GM12878 (cell line): Measurements from ENCODE around the gene ADCK1. TPM values are rescaled to one million over a fixed set of nuclear protein-coding genes. Genes with fewer than 3 reads are reported as not detected.

Experiments
- ATAC-seq: fragments of 200-7000 bp; cut with Tn5 transposase; 3 replicates; pipeline ENCODE4 v1.9.1; 2020; ENCODE audit warnings: mild to moderate bottlenecking, moderate library complexity
- BruUV-seq: library from RNA; stranded (reverse); fragments of 400-500 nt; replicated peaks from 2 replicates; lab custom pipeline; 2021; lab: Mats Ljungman, UMichigan
- CTCF ChIA-PET: fragments of 300-600 bp; sonication (Branson Sonifier 250); formaldehyde crosslinking; extraction: SDS; loops from one replicate; lab custom pipeline; 2021; ENCODE audit warnings: inconsistent platforms; lab: Yijun Ruan, JAX
- POLR2A ChIA-PET: fragments of 350-600 bp; formaldehyde crosslinking; extraction: SDS; loops from one replicate; lab custom pipeline; 2021; ENCODE audit warnings: inconsistent platforms; lab: Charles Lee
- RAD21 ChIA-PET: fragments of 300-600 bp; sonication (Branson Sonifier 250); formaldehyde crosslinking; loops from one replicate; lab custom pipeline; 2023; ENCODE audit warnings: antibody characterized with exemption; ENCODE audit not compliant: unreplicated experiment; lab: Charles Lee
- SMC1A ChIA-PET: fragments of 300-600 bp; sonication (Branson Sonifier 250); formaldehyde crosslinking; loops from one replicate; lab custom pipeline; 2023; ENCODE audit not compliant: unreplicated experiment, uncharacterized antibody; lab: Charles Lee
- DNase-seq: peaks from one replicate; pipeline ENCODE4 v3.0.0-alpha.2; 2011; ENCODE audit warnings: low read depth, low spot score
- FAIRE-seq: peaks from 3 replicates; lab custom pipeline; 2011; peaks lifted over from hg19 to GRCh38; lab: Jason Lieb, UNC
- H2AFZ ChIP-seq: 2 replicates; pipeline ENCODE4 v1.6.0; 2011; ENCODE audit warnings: low read depth, low read length, control low read depth; ENCODE audit not compliant: control insufficient read depth
- H3K27ac ChIP-seq: 2 replicates; pipeline ENCODE4 v1.5.1; 2011; ENCODE audit warnings: control low read depth; ENCODE audit not compliant: control insufficient read depth, insufficient read depth
- H3K27me3 ChIP-seq, 2 experiments: replicated peaks in 1 of 2; 2 replicates each; pipeline versions ENCODE4 v1.6.0 to v1.6.1; 2011; ENCODE audit warnings: low read length in 1 of 2; ENCODE audit not compliant: control insufficient read depth in 2 of 2, insufficient read depth in 2 of 2
- H3K36me3 ChIP-seq, 2 experiments: 2 replicates each; pipeline ENCODE4 v1.5.1; 2011; ENCODE audit warnings: low read length in 1 of 2; ENCODE audit not compliant: control insufficient read depth in 2 of 2, insufficient read depth in 2 of 2
- H3K4me1 ChIP-seq: 2 replicates; pipeline ENCODE4 v1.6.1; 2011; ENCODE audit warnings: mild to moderate bottlenecking, low read length, moderate library complexity, mixed read lengths; ENCODE audit not compliant: control insufficient read depth, insufficient read depth
- H3K4me2 ChIP-seq: 2 replicates; pipeline ENCODE4 v1.6.0; 2011; ENCODE audit warnings: control low read depth; ENCODE audit not compliant: control insufficient read depth, insufficient read depth
- H3K4me3 ChIP-seq: fragments of 200-600 bp; sonication (generic); 2 replicates; pipeline ENCODE4 v1.5.1; 2016
- H3K79me2 ChIP-seq: 2 replicates; pipeline ENCODE4 v1.6.0; 2011; ENCODE audit warnings: low read length; ENCODE audit not compliant: control insufficient read depth, insufficient read depth
- H3K9ac ChIP-seq: 2 replicates; pipeline ENCODE4 v1.8.0; 2011; ENCODE audit warnings: low read length, control low read depth, mixed read lengths; ENCODE audit not compliant: control insufficient read depth, insufficient read depth
- H3K9me3 ChIP-seq: replicated peaks from 3 replicates; pipeline ENCODE4 v1.5.1; 2011; ENCODE audit warnings: mild to moderate bottlenecking, low read length; ENCODE audit not compliant: control insufficient read depth, insufficient read depth
- H4K20me1 ChIP-seq: 2 replicates; pipeline ENCODE4 v1.6.0; 2011; ENCODE audit not compliant: control insufficient read depth, insufficient read depth
- ASH2L ChIP-seq: fragments of 300-600, 200-600 bp; sonication (generic); IDR thresholded peaks from 2 replicates; pipeline ENCODE4 v1.6.1; 2017; ENCODE audit warnings: low read depth, mild to moderate bottlenecking, borderline replicate concordance
- BACH1 ChIP-seq: fragments of 450-650 bp; IDR thresholded peaks from 2 replicates; pipeline ENCODE4 v1.6.1; 2017; ENCODE audit warnings: mild to moderate bottlenecking, borderline replicate concordance
- DPF2 ChIP-seq: fragments of 450-650 bp; IDR thresholded peaks from 2 replicates; pipeline ENCODE4 v1.6.1; 2017; ENCODE audit warnings: mild to moderate bottlenecking
- E2F8 ChIP-seq: fragments of 450-650 bp; IDR thresholded peaks from 2 replicates; pipeline ENCODE4 v1.6.1; 2018; ENCODE audit warnings: mild to moderate bottlenecking, low read depth, moderate library complexity; ENCODE audit not compliant: partially characterized antibody
- ESRRA ChIP-seq: IDR thresholded peaks from 2 replicates; pipeline ENCODE4 v1.6.1; 2012; ENCODE audit warnings: mild to moderate bottlenecking, low read length, improper control_type of control experiment
- FOXK2 ChIP-seq: fragments of 450-650 bp; IDR thresholded peaks from 2 replicates; pipeline ENCODE4 v1.6.1; 2017; ENCODE audit warnings: mild to moderate bottlenecking, moderate library complexity
- HDGF ChIP-seq: fragments of 450-650 bp; IDR thresholded peaks from 2 replicates; pipeline ENCODE4 v1.6.1; 2016; ENCODE audit warnings: antibody characterized with exemption
- MTA3 ChIP-seq: IDR thresholded peaks from 2 replicates; pipeline ENCODE4 v1.6.1; 2012; ENCODE audit warnings: low read length, inconsistent platforms, borderline replicate concordance
- NKRF ChIP-seq: fragments of 450-650 bp; conservative IDR thresholded peaks from 2 replicates; pipeline ENCODE4 v1.6.1; 2017; ENCODE audit warnings: mild to moderate bottlenecking, moderate library complexity
- POLR2AphosphoS5 ChIP-seq: IDR thresholded peaks from 2 replicates; pipeline ENCODE4 v1.6.1; 2011; ENCODE audit warnings: mild to moderate bottlenecking, low read length, inconsistent platforms
- RFX5 ChIP-seq: IDR thresholded peaks from 2 replicates; pipeline ENCODE4 v1.6.1; 2011; ENCODE audit warnings: low read depth, low read length, improper control_type of control experiment
- SPI1 ChIP-seq: IDR thresholded peaks from 2 replicates; pipeline ENCODE4 v1.6.1; 2011; ENCODE audit warnings: low read depth, mild to moderate bottlenecking, low read length, moderate library complexity, borderline replicate concordance; ENCODE audit not compliant: insufficient read depth
- STAT3 ChIP-seq: IDR thresholded peaks from 2 replicates; pipeline ENCODE4 v1.6.1; 2011; ENCODE audit warnings: low read depth, low read length, improper control_type of control experiment
- SUPT20H ChIP-seq: IDR thresholded peaks from 2 replicates; pipeline ENCODE4 v1.6.1; 2011; ENCODE audit warnings: low read depth, mild to moderate bottlenecking, low read length, moderate library complexity, borderline replicate concordance; ENCODE audit not compliant: control insufficient read depth
- ZNF217 ChIP-seq: fragments of 450-650 bp; IDR thresholded peaks from 2 replicates; pipeline ENCODE4 v1.6.1; 2017; ENCODE audit warnings: antibody characterized with exemption, mild to moderate bottlenecking
- ZNF384 ChIP-seq: IDR thresholded peaks from 2 replicates; pipeline ENCODE4 v1.6.1; 2012; ENCODE audit warnings: low read depth, mild to moderate bottlenecking, low read length, improper control_type of control experiment, borderline replicate concordance
- WGBS: methylation state at CpG from one replicate; pipeline ENCODE4 v1.1.6; 2016; ENCODE audit warnings: low lambda C conversion rate; ENCODE audit not compliant: insufficient replicate concordance, insufficient coverage; ENCODE audit errors: missing lambda C conversion rate; 5-methylcytosine and 5-hydroxymethylcytosine counted together
- in situ Hi-C: fragments of 300-500 bp; cut with MboI; formaldehyde crosslinking; loops from 9 replicates; pipeline ENCODE4 v1.14.3; 2018; ENCODE audit warnings: mixed read lengths
- intact Hi-C: fragments of 100-400 bp; cut with micrococcal nuclease; formaldehyde crosslinking; loops from one replicate; pipeline ENCODE4 v1.14.2; 2022; ENCODE audit not compliant: unreplicated experiment
- polyA plus RNA-seq, 11 experiments: library from polyadenylated mRNA; depleted of rRNA in 4 of 11; unstranded in 6 of 11; stranded (reverse) in 5 of 11; fragments of >200 nt; fragmentation: Nextera tagmentation in 4 of 11; fragmentation: Illumina TruSeq in 1 of 11; extraction: Ambion mirVana in 4 of 11; extraction: Trizol in 1 of 11; gene quantifications; 1 replicate in 1 of 11; 2 replicates in 10 of 11; pipeline versions ENCODE4 v1.2.1 to v1.2.3, GENCODE V29; 2011 to 2016; ENCODE audit warnings: inconsistent platforms in 2 of 11, missing spikeins in 2 of 11, low read depth in 1 of 11
- total RNA-seq, 4 experiments: library from RNA; depleted of rRNA in 3 of 4; stranded (reverse); fragments of >200 nt in 3 of 4; fragmentation: Illumina TruSeq in 1 of 4; extraction: Trizol in 1 of 4; gene quantifications; 2 replicates each; pipeline versions ENCODE4 v1.2.1 to v1.2.3, GENCODE V29; 2013 to 2021
- TF ChIP-seq, protein P1 (sequence below): IDR thresholded peaks from 2 replicates; pipeline ENCODE4 v1.6.1; 2011; ENCODE audit warnings: low read depth, mild to moderate bottlenecking, low read length, moderate library complexity, borderline replicate concordance; ENCODE audit errors: extremely low read depth
- TF ChIP-seq, protein P2 (sequence below): IDR thresholded peaks from 2 replicates; pipeline ENCODE4 v1.6.1; 2012; ENCODE audit warnings: low read depth, low read length, improper control_type of control experiment

Gene ADCK1
- total and polyA plus RNA-seq, 10 of the 15 experiments (the other 5 are each of a cell fraction or from before 2014, with no cell fraction given): 3.3 to 8.5 (median 5.1) TPM

- FAIRE-seq (no peak), ATAC-seq (no peak), DNase-seq (no peak)
- no peak overlapping the region for H3K9ac ChIP-seq
- H4K20me1 ChIP-seq: no peaks in the 10 kb centered on the region
- H3K4me2 ChIP-seq: no peak overlapping the region
- intact Hi-C loops: no loop called here
- BruUV-seq: no TSS peak
- no peaks in the 10 kb centered on the region for H3K4me1 ChIP-seq
- RAD21 ChIA-PET: no interaction called here
- no peaks in the 10 kb centered on the region for H3K36me3 ChIP-seq
- H3K9me3 ChIP-seq: no peaks in the 10 kb centered on the region
- no peak overlapping the region for H3K4me3 ChIP-seq
- in situ Hi-C loops: no loop called here
- no peaks in the 10 kb centered on the region for H3K27me3 ChIP-seq
- SMC1A ChIA-PET: no interaction called here
- WGBS: 33% methylated on average over 1 of the region's 4 CpGs
- no peak overlapping the region for H3K27ac ChIP-seq
- H2AFZ ChIP-seq: no peak overlapping the region
- TF ChIP-seq E2F8 (no peak), NKRF (no peak), SPI1 (no peak), ZNF384 (no peak), FOXK2 (no peak), ASH2L (no peak), BACH1 (no peak), DPF2 (no peak), MTA3 (no peak), RFX5 (no peak), ZNF217 (no peak), HDGF (no peak), ESRRA (no peak), STAT3 (no peak), POLR2AphosphoS5 (no peak), SUPT20H (no peak)
- TF ChIP-seq, protein P1, sequence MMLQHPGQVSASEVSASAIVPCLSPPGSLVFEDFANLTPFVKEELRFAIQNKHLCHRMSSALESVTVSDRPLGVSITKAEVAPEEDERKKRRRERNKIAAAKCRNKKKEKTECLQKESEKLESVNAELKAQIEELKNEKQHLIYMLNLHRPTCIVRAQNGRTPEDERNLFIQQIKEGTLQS: no peak
- TF ChIP-seq, protein P2, sequence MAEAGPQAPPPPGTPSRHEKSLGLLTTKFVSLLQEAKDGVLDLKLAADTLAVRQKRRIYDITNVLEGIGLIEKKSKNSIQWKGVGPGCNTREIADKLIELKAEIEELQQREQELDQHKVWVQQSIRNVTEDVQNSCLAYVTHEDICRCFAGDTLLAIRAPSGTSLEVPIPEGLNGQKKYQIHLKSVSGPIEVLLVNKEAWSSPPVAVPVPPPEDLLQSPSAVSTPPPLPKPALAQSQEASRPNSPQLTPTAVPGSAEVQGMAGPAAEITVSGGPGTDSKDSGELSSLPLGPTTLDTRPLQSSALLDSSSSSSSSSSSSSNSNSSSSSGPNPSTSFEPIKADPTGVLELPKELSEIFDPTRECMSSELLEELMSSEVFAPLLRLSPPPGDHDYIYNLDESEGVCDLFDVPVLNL: no peak
- CTCF ChIA-PET: no interaction called here
- no peaks in the 10 kb centered on the region for H3K79me2 ChIP-seq
- POLR2A ChIA-PET: interaction anchor here (0.7 kb wide), 1 partner anchor 625 kb away, joined by 7 read pairs; no protein-coding TSS in a partner anchor
These were observed 108.9 kb downstream of the ADCK1 start for GRCh38 chr14:77908847-77909246.
